Activated CD8-positive, alpha-beta T cell treated with anti-CD3 and anti-CD28 coated beads for 36 hours (primary cell): ENCODE measurements around the gene SPATA20. TPM values are rescaled to one million over a fixed set of nuclear protein-coding genes. Genes with fewer than 3 reads are reported as not detected.

Experiments
- ATAC-seq: fragments of 200-7000 bp; cut with Tn5 transposase; one replicate; pipeline ENCODE4 v1.10.0; 2021; ENCODE audit warnings: mild to moderate bottlenecking, moderate library complexity
- CTCF ChIA-PET: fragments of 350-600 bp; sonication (Branson Sonifier 250); formaldehyde crosslinking; loops from one replicate; lab custom pipeline; 2021; ENCODE audit warnings: antibody characterized with exemption; lab: Charles Lee
- POLR2A ChIA-PET: fragments of 350-600 bp; sonication (Branson Sonifier 250); formaldehyde crosslinking; loops from one replicate; lab custom pipeline; 2021; ENCODE audit warnings: antibody characterized with exemption; lab: Charles Lee
- DNase-seq: peaks from one replicate; pipeline ENCODE4 v3.0.0-alpha.2; 2020
- H3K27ac Mint-ChIP-seq: one replicate; pipeline ENCODE4 v1.8.0; 2021; ENCODE audit warnings: mild to moderate bottlenecking, mixed read lengths
- H3K27me3 Mint-ChIP-seq: one replicate; pipeline ENCODE4 v1.8.0; 2021; ENCODE audit warnings: mixed read lengths
- H3K36me3 Mint-ChIP-seq: one replicate; pipeline ENCODE4 v1.8.0; 2021; ENCODE audit warnings: low read depth, mixed read lengths
- H3K4me1 Mint-ChIP-seq: one replicate; pipeline ENCODE4 v1.8.0; 2021; ENCODE audit warnings: low read depth, mixed read lengths
- H3K4me3 Mint-ChIP-seq: one replicate; pipeline ENCODE4 v1.8.0; 2021; ENCODE audit warnings: mild to moderate bottlenecking, moderate library complexity, mixed read lengths
- H3K9me3 Mint-ChIP-seq: one replicate; pipeline ENCODE4 v1.8.0; 2021; ENCODE audit warnings: mixed read lengths
- intact Hi-C: fragments of 100-400 bp; cut with micrococcal nuclease; formaldehyde crosslinking; loops from one replicate; pipeline ENCODE4 v1.10.0; 2022
- total RNA-seq, 2 experiments: library from RNA; stranded (reverse); gene quantifications; one replicate each; pipeline ENCODE4 v1.2.3, GENCODE V29; 2021
- TF ChIP-seq, protein P1 (sequence below): fragments of 200-600 bp; IDR thresholded peaks from one replicate; pipeline ENCODE4 v1.8.0; 2022; ENCODE audit warnings: antibody characterized with exemption, mild to moderate bottlenecking

SPATA20 gene
- total RNA-seq, 2 experiments from 2014 or later: 29.0 to 36.2 TPM

GRCh38 chr17:50576864-50577263 lies 29.9 kb downstream of the SPATA20 start:
- Mint-ChIP-seq H3K4me1 (no peaks in the 10 kb centered on the region), H3K36me3 (no peaks in the 10 kb centered on the region), H3K4me3 (no peak overlapping the region), H3K27ac (no peak overlapping the region), H3K27me3 (peaks cover under 1% of the 10 kb centered on the region), H3K9me3 (no peaks in the 10 kb centered on the region)
- intact Hi-C loops: no loop called here
- ChIA-PET POLR2A (no interaction called here), CTCF (interaction anchor here (1.4 kb wide), 1 partner anchor 15 kb away, joined by 6 read pairs; no protein-coding TSS in a partner anchor)
- no peak for ATAC-seq
- TF ChIP-seq, protein P1, sequence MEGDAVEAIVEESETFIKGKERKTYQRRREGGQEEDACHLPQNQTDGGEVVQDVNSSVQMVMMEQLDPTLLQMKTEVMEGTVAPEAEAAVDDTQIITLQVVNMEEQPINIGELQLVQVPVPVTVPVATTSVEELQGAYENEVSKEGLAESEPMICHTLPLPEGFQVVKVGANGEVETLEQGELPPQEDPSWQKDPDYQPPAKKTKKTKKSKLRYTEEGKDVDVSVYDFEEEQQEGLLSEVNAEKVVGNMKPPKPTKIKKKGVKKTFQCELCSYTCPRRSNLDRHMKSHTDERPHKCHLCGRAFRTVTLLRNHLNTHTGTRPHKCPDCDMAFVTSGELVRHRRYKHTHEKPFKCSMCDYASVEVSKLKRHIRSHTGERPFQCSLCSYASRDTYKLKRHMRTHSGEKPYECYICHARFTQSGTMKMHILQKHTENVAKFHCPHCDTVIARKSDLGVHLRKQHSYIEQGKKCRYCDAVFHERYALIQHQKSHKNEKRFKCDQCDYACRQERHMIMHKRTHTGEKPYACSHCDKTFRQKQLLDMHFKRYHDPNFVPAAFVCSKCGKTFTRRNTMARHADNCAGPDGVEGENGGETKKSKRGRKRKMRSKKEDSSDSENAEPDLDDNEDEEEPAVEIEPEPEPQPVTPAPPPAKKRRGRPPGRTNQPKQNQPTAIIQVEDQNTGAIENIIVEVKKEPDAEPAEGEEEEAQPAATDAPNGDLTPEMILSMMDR: no peak
- no peak for DNase-seq

GRCh38 chr17:50577451-50577954 lies 30.5 kb downstream of the SPATA20 start:
- no peak for ATAC-seq
- H3K27me3 Mint-ChIP-seq: no peaks in the 10 kb centered on the region
- TF ChIP-seq, protein P1: no peak
- intact Hi-C loops: no loop called here
- no peaks in the 10 kb centered on the region for H3K9me3 Mint-ChIP-seq
- H3K4me3 Mint-ChIP-seq: no peak overlapping the region
- no peaks in the 10 kb centered on the region for H3K36me3 Mint-ChIP-seq
- POLR2A ChIA-PET: no interaction called here
- no peak overlapping the region for H3K27ac Mint-ChIP-seq
- no peaks in the 10 kb centered on the region for H3K4me1 Mint-ChIP-seq
- DNase-seq: no peak
- CTCF ChIA-PET: no interaction called here

DNA sequence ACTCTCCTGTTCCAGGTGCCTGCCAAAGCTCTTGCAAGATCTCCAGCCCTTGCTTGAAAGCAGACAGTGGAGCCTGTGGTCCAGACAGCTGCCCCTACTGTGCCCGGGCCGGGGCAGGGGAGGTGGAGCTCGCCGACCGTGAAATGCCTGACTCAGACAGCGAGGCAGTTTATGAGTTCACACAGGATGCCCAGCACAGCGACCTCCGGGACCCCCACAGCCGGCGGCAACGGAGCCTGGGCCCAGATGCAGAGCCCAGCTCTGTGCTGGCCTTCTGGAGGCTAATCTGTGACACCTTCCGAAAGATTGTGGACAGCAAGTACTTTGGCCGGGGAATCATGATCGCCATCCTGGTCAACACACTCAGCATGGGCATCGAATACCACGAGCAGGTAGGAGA lies 31.2 kb downstream of the SPATA20 start:
- POLR2A ChIA-PET: no interaction called here
- CTCF ChIA-PET: no interaction called here
- H3K4me3 Mint-ChIP-seq: no peak overlapping the region
- no peaks in the 10 kb centered on the region for H3K9me3 Mint-ChIP-seq
- no peak for DNase-seq
- TF ChIP-seq, protein P1: no peak
- no peak overlapping the region for H3K27ac Mint-ChIP-seq
- H3K4me1 Mint-ChIP-seq: no peaks in the 10 kb centered on the region
- no peak for ATAC-seq
- H3K36me3 Mint-ChIP-seq: no peaks in the 10 kb centered on the region
- no peaks in the 10 kb centered on the region for H3K27me3 Mint-ChIP-seq
- intact Hi-C loops: no loop called here

DNA sequence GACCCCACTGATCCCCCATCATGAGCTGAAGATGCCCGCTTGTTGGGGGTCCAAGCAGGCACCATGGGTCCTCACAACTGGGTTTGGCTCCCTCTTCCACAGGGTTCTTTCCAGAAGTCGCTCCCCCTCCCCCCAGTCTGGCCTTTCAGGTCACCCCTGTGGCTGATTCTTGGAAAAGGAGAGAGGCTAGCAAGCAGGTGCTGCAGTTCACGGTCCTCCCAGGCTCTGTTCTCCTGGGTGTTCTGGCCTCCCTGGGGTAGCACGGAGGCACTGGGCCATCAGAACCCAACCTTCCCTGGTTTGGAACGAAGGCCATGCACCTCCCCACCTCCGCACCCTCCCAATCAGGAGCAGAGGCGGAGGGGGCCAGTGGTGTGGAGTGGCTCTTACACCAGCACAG lies 32.4 kb downstream of the SPATA20 start:
- H3K4me1 Mint-ChIP-seq: no peaks in the 10 kb centered on the region
- no peak overlapping the region for H3K27ac Mint-ChIP-seq
- H3K9me3 Mint-ChIP-seq: no peaks in the 10 kb centered on the region
- no peaks in the 10 kb centered on the region for H3K36me3 Mint-ChIP-seq
- DNase-seq: no peak
- TF ChIP-seq, protein P1: no peak
- peaks cover 1% of the 10 kb centered on the region for H3K27me3 Mint-ChIP-seq
- no peak overlapping the region for H3K4me3 Mint-ChIP-seq
- ATAC-seq: no peak
- intact Hi-C loops: no loop called here
- ChIA-PET CTCF (no interaction called here), POLR2A (no interaction called here)

DNA sequence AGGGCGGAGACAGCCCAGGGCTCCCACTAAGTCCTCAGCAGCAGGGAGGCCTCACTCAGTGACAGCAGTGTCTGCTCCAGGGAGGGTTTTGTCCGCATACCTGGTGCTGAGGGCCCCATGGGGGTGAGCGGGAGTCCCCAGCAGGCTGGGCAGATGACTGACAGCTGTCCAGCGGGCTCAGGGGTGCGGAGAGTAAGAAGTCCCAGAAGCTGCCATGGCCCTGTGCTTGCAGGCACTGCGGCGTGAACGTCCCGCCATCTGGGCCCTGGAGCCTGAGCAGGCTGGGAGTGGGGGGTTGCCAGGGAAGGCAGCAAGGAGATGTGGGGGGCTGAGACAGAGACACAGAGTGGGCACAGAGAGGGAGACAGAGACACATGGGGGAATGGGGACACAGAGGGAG lies 33.7 kb downstream of the SPATA20 start:
- DNase-seq (no peak), ATAC-seq (no peak)
- peaks cover 1% of the 10 kb centered on the region for H3K27me3 Mint-ChIP-seq
- H3K27ac Mint-ChIP-seq: no peak overlapping the region
- ChIA-PET POLR2A (no interaction called here), CTCF (no interaction called here)
- no peaks in the 10 kb centered on the region for H3K9me3 Mint-ChIP-seq
- H3K36me3 Mint-ChIP-seq: no peaks in the 10 kb centered on the region
- intact Hi-C loops: no loop called here
- no peaks in the 10 kb centered on the region for H3K4me1 Mint-ChIP-seq
- H3K4me3 Mint-ChIP-seq: no peak overlapping the region
- TF ChIP-seq, protein P1: no peak
